Measurements from ENCODE around the gene HYOU1. TPM values are rescaled to one million over a fixed set of nuclear protein-coding genes. Genes with fewer than 3 reads are reported as not detected.

HYOU1 gene
- total RNA-seq, 1 experiment from 2014 or later = 228 TPM

- H3K56ac ChIP-seq (ENCODE audit: insufficient read length, low read depth, low read length) = no peak within 1 kb of the TSS
- no peak within 1 kb of the TSS for H3K23ac ChIP-seq (ENCODE audit: insufficient read length, low read depth, low read length)
- no peak within 1 kb of the TSS for H2BK15ac ChIP-seq (ENCODE audit: low read depth, low read length)
- no peak within 1 kb of the TSS for H3T11ph ChIP-seq (ENCODE audit: low read length)
- H3K27ac Mint-ChIP-seq = peak within 1 kb of the TSS; percentile 87 to 98 (median 98)
- no peaks in the 10 kb centered on the region for H4K20me1 ChIP-seq (ENCODE audit: control insufficient read depth, insufficient read depth, insufficient read length)
- peaks cover 17 to 18% of the 10 kb centered on the region in 2 experiments for H3K4me1 Mint-ChIP-seq
- no peak for TF ChIP-seq CTCF (conservative IDR thresholded peaks at IDR 0.05)
- peak within 1 kb of the TSS; percentile 42 for H3K14ac ChIP-seq (ENCODE audit: insufficient read depth, low read length)
- no peak within 1 kb of the TSS for H2AFZ ChIP-seq (ENCODE audit: low read length)
- peak within 1 kb of the TSS; percentile 40 for H4K5ac ChIP-seq (ENCODE audit: insufficient read length, low read depth, low read length)
- no peaks in the 10 kb centered on the region; the same call in 1 of the 2 replicates for H3K79me2 ChIP-seq (ENCODE audit: insufficient read depth, low read length)
- H3K4ac ChIP-seq (ENCODE audit: low read depth, low read length) = no peak within 1 kb of the TSS
- H4K91ac ChIP-seq (ENCODE audit: insufficient read length, low read depth, low read length) = no peak within 1 kb of the TSS
- no peaks in the 10 kb centered on the region for H3K4me1 ChIP-seq (ENCODE audit: insufficient read depth, low read length)
- H3K9me3 ChIP-seq (ENCODE audit: control insufficient read depth, low read depth, low read length) = no peaks in the 10 kb centered on the region
- H3K27ac ChIP-seq (ENCODE audit: insufficient read length, low read depth, low read length) = peak within 1 kb of the TSS; percentile 41
- H3K23me2 ChIP-seq (ENCODE audit: insufficient read length, low read depth, low read length, poor library complexity, severe bottlenecking) = peaks cover 11% of the 10 kb centered on the region
- H3K9me3 Mint-ChIP-seq = peaks cover 3 to 6% of the 10 kb centered on the region in 2 experiments; a peak in 3 of 5 replicates
- H3K27me3 Mint-ChIP-seq (ENCODE audit: low read depth) = no peaks in the 10 kb centered on the region
- no peak within 1 kb of the TSS for H2BK5ac ChIP-seq (ENCODE audit: insufficient read length, low read length)
- no peak within 1 kb of the TSS for H2AK5ac ChIP-seq (ENCODE audit: insufficient read length, low read length)
- H2BK20ac ChIP-seq (ENCODE audit: low read depth, low read length, poor library complexity, severe bottlenecking) = no peak within 1 kb of the TSS
- H3K4me3 Mint-ChIP-seq = peak within 1 kb of the TSS; percentile 95 to 99
- no peak within 1 kb of the TSS for H2BK120ac ChIP-seq (ENCODE audit: low read depth, low read length, poor library complexity, severe bottlenecking)
- H3K18ac ChIP-seq (ENCODE audit: insufficient read length, low read depth, low read length) = peak within 1 kb of the TSS; percentile 23
- no peaks in the 10 kb centered on the region for H3K79me1 ChIP-seq (ENCODE audit: insufficient read depth, low read depth, low read length, poor library complexity, severe bottlenecking)
- no peaks in the 10 kb centered on the region for H3K27me3 ChIP-seq (ENCODE audit: insufficient read depth, low read length)
- peaks cover 29 to 71% (median 54%) of the 10 kb centered on the region in 3 experiments for H3K36me3 Mint-ChIP-seq (ENCODE audit: insufficient read depth in 1 of 3, low read depth in 3 of 3)
- peak within 1 kb of the TSS; percentile 68 for H3K4me2 ChIP-seq (ENCODE audit: insufficient read depth, insufficient read length, low read length)
- no CpG with 5 or more reads among the region's 54 CpGs for WGBS (ENCODE audit: extremely low coverage, insufficient read length, low lambda C conversion rate)
- no peak within 1 kb of the TSS for H2BK12ac ChIP-seq (ENCODE audit: insufficient read length, low read depth, low read length)
- peak within 1 kb of the TSS; percentile 81 for H3K9ac ChIP-seq (ENCODE audit: extremely low read depth, insufficient read length, low read length)
- peak; percentile 96 for DNase-seq
- no peak within 1 kb of the TSS for H4K8ac ChIP-seq (replicated peaks; ENCODE audit: insufficient read length, low read depth, low read length)
These were observed 59.2 kb downstream of the HYOU1 start, which contains the start of gene CENATAC for GRCh38 chr11:118997627-118998387. Gene CENATAC, plus strand, starts transcription at chr11:118998138. Its CDS starts 60 bp downstream, at chr11:118998198.

All from H9 (cell line).